PC-9 (cell line): Measurements from ENCODE around the gene INSR.
"Not testable (repeated sequence)": the region's sequence is repeated elsewhere in the genome, so short reads cannot be mapped to it uniquely, and the experiment has no call there.

ENCODE experiments used
- CTCF ChIP-seq: fragments of 200-600 bp; sonication (generic); conservative IDR thresholded peaks from 2 replicates; pipeline ENCODE4 v1.6.1; 2017; ENCODE audit warnings: mixed run types, antibody characterized with exemption, mild to moderate bottlenecking, moderate library complexity
- EZH2 ChIP-seq: fragments of 200-600 bp; sonication (generic); IDR thresholded peaks from 2 replicates; pipeline ENCODE4 v1.8.0; 2017; ENCODE audit warnings: antibody characterized with exemption, low read depth

GRCh38 chr19:7227149-7227548 lies 67.1 kb downstream of the INSR start:
- not testable (repeated sequence) for TF ChIP-seq CTCF, EZH2
